ENCODE measurements around the gene RPAP3. TPM values are rescaled to one million over a fixed set of nuclear protein-coding genes. Genes with fewer than 3 reads are reported as not detected.
A peak's percentile ranks its signal among the peaks of the same experiment; 100 is the strongest.

The RPAP3 gene
- polyA plus RNA-seq, 1 donor (not counting 4 experiments of a cell fraction or from before 2014, with no cell fraction given), result 22.9 TPM

DNA sequence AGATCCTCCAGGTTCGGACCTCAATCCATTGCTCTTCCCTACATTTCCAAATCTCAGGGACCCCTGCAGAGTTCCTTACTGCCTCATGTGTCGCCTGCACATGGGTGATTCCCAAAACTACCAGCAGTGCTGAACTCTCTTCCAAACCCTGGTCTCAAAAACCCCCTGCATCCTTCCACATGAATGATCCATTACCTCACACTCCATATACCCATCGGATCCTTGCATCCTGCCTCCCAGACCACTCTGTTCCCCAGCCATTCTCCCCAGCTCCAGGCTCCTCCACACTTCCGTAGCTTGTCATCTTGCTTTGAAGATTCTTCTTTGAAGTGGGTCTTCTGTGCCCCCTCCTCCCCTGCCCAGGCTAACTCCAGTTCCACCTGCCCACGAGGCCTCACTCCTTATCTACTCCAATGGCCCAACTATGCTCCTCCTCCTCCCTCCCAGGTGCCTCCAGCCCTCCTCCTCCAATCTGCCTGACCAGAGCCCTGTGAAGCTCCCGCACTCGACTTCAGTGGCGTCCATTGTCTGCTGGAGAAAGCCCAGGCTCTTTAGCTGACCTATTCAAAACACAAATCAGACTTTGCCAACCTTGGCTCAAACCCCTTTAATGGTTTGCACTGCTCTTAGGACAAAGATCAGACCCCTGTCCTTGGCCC lies 39.1 kb upstream of the RPAP3 start:
- Histone ChIP-seq H3K36me3 (ENCODE audit: control insufficient read depth in 2 of 2, extremely low read depth in 1 of 2, insufficient read depth in 2 of 2, low read length in 2 of 2) (peaks cover 6 to 22% of the 10 kb centered on the region in 2 experiments), H3K9me1 (ENCODE audit: control insufficient read depth, extremely low read depth, insufficient read depth, low read length) (no peaks in the 10 kb centered on the region), H2AFZ (ENCODE audit: control insufficient read depth, low read length) (no peak overlapping the region), H3K4me1 (ENCODE audit: control insufficient read depth, extremely low read depth, insufficient read depth, low read length) (peaks cover 21% of the 10 kb centered on the region), H3K27me3 (ENCODE audit: control insufficient read depth, extremely low read depth, insufficient read depth, low read length) (no peaks in the 10 kb centered on the region), H3K79me2 (ENCODE audit: control insufficient read depth, insufficient read depth, low read length) (no peaks in the 10 kb centered on the region), H4K20me1 (ENCODE audit: control insufficient read depth, extremely low read depth, insufficient read depth, low read length) (no peaks in the 10 kb centered on the region), H3K4me3 (ENCODE audit: control insufficient read depth in 2 of 3, extremely low read depth in 1 of 3, insufficient read depth in 2 of 3, low read depth in 1 of 3, low read length in 3 of 3) (no peak overlapping the region), H3K9ac (ENCODE audit: control insufficient read depth, extremely low read depth, insufficient read depth, low read length) (no peak overlapping the region), H3K4me2 (ENCODE audit: control insufficient read depth, extremely low read depth, insufficient read depth, low read depth, low read length) (no peak overlapping the region), H3K9me3 (ENCODE audit: control insufficient read depth, low read depth, low read length) (no peaks in the 10 kb centered on the region), H3K27ac (ENCODE audit: control insufficient read depth, insufficient read depth, low read length) (no peak overlapping the region)
- FAIRE-seq (no peak), DNase-seq (ENCODE audit: low read depth, low spot score) (no peak)
- TF ChIP-seq, protein P1, sequence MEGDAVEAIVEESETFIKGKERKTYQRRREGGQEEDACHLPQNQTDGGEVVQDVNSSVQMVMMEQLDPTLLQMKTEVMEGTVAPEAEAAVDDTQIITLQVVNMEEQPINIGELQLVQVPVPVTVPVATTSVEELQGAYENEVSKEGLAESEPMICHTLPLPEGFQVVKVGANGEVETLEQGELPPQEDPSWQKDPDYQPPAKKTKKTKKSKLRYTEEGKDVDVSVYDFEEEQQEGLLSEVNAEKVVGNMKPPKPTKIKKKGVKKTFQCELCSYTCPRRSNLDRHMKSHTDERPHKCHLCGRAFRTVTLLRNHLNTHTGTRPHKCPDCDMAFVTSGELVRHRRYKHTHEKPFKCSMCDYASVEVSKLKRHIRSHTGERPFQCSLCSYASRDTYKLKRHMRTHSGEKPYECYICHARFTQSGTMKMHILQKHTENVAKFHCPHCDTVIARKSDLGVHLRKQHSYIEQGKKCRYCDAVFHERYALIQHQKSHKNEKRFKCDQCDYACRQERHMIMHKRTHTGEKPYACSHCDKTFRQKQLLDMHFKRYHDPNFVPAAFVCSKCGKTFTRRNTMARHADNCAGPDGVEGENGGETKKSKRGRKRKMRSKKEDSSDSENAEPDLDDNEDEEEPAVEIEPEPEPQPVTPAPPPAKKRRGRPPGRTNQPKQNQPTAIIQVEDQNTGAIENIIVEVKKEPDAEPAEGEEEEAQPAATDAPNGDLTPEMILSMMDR (optimal IDR thresholded peaks at IDR 0.05 in 1 of 3, IDR thresholded peaks at IDR 0.05 in 1 of 3, conservative IDR thresholded peaks at IDR 0.05 in 1 of 3; ENCODE audit: extremely low read depth in 1 of 3, insufficient read depth in 2 of 3, low read length in 3 of 3), result no peak
- no peak for TF ChIP-seq EZH2 (IDR thresholded peaks at IDR 0.05; ENCODE audit: low read length)
- dilution Hi-C loops (cut with MboI; ENCODE audit: extremely low pct_ligation_motif_present, low sequenced_read_pairs), result no loop called here

DNA sequence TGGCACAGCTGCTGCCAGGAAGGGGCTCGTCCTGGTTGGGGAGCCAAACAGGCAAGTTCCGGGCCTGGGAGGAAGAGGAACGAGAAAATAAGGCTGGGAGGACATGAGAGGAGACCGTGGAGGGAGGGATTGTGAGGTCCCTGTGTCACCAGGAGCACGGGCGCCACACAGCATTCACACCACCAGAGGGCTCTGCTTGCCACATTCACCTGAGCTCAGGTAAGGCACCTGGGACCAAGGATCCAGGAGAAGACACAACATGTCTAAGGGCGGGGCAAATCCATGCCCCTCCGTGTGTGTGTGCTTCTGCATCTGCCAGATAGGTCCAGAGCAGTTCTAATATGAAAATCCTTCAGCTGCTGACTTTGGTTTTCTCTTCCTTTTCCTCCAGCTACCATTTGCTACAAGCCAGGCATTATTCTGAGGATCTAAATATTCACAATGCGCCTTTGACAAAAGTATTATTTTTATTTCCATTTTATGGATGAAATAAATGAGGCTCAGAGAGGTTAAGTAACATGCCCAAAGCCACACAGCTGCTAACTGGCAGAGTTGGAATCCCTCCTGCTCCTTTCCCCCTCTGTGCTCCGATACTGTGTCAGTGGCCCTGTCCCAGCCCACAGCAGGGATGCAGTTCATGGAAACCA lies 38.3 kb upstream of the RPAP3 start:
- peaks cover 21% of the 10 kb centered on the region for H3K4me1 ChIP-seq (ENCODE audit: control insufficient read depth, extremely low read depth, insufficient read depth, low read length)

More for the DNA sequence above, 38.3 kb upstream of the RPAP3 start:
- peak; percentile 100 for FAIRE-seq
- Histone ChIP-seq H3K79me2 (ENCODE audit: control insufficient read depth, insufficient read depth, low read length) (no peaks in the 10 kb centered on the region), H4K20me1 (ENCODE audit: control insufficient read depth, extremely low read depth, insufficient read depth, low read length) (no peaks in the 10 kb centered on the region), H3K27ac (ENCODE audit: control insufficient read depth, insufficient read depth, low read length) (no peak overlapping the region), H3K9ac (ENCODE audit: control insufficient read depth, extremely low read depth, insufficient read depth, low read length) (no peak overlapping the region), H3K4me3 (ENCODE audit: control insufficient read depth in 2 of 3, extremely low read depth in 1 of 3, insufficient read depth in 2 of 3, low read depth in 1 of 3, low read length in 3 of 3) (no peak overlapping the region), H3K9me3 (ENCODE audit: control insufficient read depth, low read depth, low read length) (no peaks in the 10 kb centered on the region), H3K4me2 (ENCODE audit: control insufficient read depth, extremely low read depth, insufficient read depth, low read depth, low read length) (no peak overlapping the region), H2AFZ (ENCODE audit: control insufficient read depth, low read length) (no peak overlapping the region), H3K9me1 (ENCODE audit: control insufficient read depth, extremely low read depth, insufficient read depth, low read length) (no peaks in the 10 kb centered on the region), H3K27me3 (ENCODE audit: control insufficient read depth, extremely low read depth, insufficient read depth, low read length) (no peaks in the 10 kb centered on the region), H3K36me3 (ENCODE audit: control insufficient read depth in 2 of 2, extremely low read depth in 1 of 2, insufficient read depth in 2 of 2, low read length in 2 of 2) (peaks cover 4 to 19% of the 10 kb centered on the region in 2 experiments)
- TF ChIP-seq, protein P1 (optimal IDR thresholded peaks at IDR 0.05 in 1 of 3, IDR thresholded peaks at IDR 0.05 in 1 of 3, conservative IDR thresholded peaks at IDR 0.05 in 1 of 3; ENCODE audit: extremely low read depth in 1 of 3, insufficient read depth in 2 of 3, low read length in 3 of 3), result peak in 2 of 3 experiments; percentile 86 to 93
- TF ChIP-seq EZH2 (IDR thresholded peaks at IDR 0.05; ENCODE audit: low read length), result no peak
- no peak for DNase-seq (ENCODE audit: low read depth, low spot score)
- dilution Hi-C loops (cut with MboI; ENCODE audit: extremely low pct_ligation_motif_present, low sequenced_read_pairs), result no loop called here

Measured in keratinocyte (primary cell).